HK-2 (cell line): ENCODE results near the gene KBTBD4.

Source experiments
- DNase-seq: peaks from one replicate; pipeline ENCODE4 v3.0.0-alpha.2; 2018; ENCODE audit not compliant: unreplicated experiment

Gene KBTBD4

DNA sequence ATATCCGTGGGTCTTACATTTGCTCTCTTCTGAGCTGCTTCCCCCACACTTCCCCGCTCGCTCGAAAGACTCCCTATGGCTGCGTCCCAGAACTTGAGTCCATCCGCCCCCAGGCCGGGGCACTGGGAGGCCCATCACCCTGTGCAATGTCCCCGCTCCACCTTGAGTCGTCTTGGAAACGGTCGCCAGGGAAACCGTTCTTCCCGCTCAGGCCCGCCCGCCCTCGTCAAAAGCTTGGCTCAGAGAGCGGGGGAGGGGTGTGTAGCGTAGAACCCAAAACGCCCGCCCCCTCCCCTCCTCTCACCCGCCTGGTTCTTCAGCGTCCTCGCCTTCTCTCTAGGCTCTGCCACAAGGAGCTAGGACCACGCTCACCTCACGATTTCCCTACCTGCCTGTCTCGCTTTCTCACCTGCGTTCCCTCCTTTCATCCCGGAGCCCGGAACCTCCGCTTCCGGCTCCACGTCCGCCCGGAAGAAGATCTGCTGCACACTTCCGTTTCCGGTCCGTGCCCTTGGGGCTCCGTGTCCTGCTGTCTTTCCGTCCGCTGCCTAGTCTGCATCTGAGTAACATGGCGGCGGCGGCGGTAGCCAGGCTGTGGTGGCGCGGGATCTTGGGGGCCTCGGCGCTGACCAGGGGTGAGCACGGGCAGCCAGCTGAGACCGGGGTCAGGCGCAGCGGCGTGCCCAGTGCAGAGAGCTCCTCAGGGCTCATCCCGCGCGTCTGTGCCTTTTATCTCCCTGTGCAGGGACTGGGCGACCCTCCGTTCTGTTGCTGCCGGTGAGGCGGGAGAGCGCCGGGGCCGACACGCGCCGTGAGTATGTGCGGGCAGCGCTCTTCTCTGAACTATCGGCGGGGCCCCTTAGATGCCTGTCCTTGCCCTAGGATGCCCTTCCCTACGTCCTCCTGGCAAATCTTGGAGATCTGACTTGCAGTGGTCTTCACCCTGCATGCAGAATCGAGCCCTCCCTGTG, at the start of gene KBTBD4, which contains the start of gene NDUFS3:
Gene KBTBD4 (minus strand): TSS at position 447 of the 971 bp plus-strand sequence. CDS start 19 bp downstream, at position 428.
Gene NDUFS3 (plus strand): TSS at position 551 of the 971 bp plus-strand sequence. CDS start 18 bp downstream, at position 569.
- peak; percentile 85 for DNase-seq

- DNase-seq, result no peak
Observed at GRCh38 chr11:47628026-47628425, 49.3 kb upstream of the KBTBD4 start.

DNA sequence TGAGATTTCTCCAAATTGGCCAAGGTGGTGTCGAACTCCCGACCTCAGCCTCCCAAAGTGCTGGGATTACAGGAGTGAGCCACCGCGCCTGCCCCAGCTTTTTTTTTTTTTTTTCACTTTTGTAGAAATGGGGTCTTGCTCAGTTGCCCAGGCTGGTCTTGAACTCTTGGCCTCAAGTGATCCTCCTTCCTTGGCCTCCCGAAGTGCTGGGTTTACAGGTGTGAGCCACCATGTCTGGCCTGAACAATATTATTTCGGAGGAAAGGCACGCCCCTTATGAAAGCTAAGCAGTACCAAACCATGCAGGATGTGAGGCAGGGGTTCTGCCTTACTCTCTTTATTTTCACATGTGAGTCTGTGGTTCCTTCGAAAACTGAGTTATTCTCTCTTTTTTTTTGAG, 47.5 kb upstream of the KBTBD4 start:
- DNase-seq, result no peak

GRCh38 chr11:47620836-47621378, 42.1 kb upstream of the KBTBD4 start:
- no peak for DNase-seq

- DNase-seq, result no peak
Observed at GRCh38 chr11:47617417-47617809, 38.6 kb upstream of the KBTBD4 start.

GRCh38 chr11:47616726-47617416, 38.1 kb upstream of the KBTBD4 start:
- no peak for DNase-seq

DNA sequence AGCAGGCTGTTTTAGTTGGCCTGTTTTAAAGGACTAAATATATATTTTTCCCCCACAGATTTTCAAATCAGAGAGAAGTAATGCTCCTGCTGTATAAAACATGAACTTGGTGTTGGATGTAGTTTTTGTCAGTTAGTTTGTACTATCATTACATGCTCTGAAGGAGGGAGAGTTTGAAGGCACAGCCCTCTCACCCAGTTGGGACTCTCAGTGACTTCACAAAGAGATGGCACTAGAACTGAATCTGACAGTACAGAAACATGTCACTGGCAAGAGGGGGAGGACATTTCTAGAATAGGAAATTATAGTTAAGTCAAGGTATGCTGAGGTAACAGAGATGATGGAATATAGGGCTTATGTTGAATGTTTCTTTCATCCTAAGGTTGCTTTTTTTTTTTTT, 36.5 kb upstream of the KBTBD4 start:
- no peak for DNase-seq

DNA sequence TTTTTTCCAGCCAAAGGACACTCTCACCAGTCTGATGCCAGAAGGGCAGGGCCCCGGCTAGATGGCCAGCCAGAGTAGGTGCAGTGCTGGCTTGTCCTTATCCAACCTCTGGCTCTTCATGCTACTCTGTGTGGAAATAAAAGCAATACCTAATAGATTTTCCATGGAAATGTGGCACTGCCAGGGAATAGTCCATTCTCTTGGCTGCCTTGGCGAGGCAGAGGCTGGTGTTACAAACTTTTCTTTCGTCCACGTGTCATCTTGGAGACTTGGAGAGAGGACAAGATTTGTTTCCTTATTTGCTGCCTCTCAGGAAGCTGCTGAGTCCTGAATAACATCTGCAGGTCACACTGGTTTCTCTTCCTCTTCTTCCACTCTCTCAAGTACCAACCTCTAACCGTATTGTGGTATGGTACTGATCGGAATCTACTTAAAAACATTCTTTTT, 32.6 kb upstream of the KBTBD4 start:
- no peak for DNase-seq

DNA sequence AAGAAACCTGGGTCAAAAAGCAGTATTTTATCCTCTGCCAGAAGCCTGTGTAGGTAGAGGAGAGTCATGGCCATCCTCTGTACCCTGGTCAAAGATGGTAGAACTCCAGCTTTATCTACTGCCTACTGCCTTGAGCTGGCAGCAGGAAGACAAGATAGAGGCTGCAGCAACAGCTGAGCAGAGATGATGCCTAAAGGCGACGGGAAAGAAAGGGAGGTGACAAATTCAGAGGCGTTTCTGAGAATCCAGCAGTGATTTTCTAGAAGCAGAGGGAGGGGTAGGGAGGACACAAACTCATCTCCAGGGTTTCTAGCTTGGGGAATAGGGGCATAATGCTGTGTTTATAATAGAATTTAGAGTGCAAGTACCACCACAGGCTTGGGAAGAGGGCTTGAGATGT, 30.9 kb upstream of the KBTBD4 start:
- DNase-seq, result no peak

DNA sequence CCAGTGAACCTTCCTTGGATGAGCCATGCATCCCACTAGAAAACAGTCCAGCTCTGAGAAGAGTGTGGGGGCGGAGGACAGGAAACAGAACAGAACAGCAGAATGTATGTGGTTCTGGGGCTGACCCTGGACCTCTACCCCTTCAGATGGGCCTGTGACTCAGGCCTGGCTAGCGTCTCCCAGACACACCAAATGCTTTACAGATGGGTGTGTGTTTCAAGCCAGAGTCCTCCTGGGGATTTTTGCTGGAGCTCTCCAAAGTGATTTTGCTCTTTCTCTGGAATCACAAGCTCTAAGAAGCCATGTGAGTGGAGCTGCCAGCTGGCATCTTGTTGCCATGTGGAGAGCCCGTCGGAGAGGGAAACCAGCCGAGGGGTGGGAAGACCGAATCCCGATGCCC, 28.6 kb upstream of the KBTBD4 start:
- no peak for DNase-seq

- no peak for DNase-seq
Observed at GRCh38 chr11:47606731-47607130, 28.0 kb upstream of the KBTBD4 start.

DNA sequence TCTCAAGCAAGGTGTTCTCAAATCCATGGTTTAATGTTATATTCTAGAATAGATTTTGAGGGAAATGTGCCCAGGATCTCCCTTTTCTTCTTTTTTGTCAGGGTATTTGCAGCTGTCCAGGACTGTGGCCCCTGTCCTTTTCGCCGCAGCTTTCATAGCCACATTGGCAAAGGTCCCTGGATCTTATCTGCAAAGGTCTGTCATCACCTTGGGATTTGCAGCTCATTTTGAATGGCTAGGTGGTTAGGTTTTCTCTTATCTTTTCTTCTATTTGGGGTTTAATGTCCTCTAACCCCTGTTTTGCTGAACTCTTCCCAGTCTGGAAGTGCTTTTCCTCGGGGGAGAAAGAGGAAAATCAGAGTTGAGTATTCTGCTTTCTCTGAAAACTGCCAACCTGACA, 27.2 kb upstream of the KBTBD4 start:
- DNase-seq, result no peak

DNA sequence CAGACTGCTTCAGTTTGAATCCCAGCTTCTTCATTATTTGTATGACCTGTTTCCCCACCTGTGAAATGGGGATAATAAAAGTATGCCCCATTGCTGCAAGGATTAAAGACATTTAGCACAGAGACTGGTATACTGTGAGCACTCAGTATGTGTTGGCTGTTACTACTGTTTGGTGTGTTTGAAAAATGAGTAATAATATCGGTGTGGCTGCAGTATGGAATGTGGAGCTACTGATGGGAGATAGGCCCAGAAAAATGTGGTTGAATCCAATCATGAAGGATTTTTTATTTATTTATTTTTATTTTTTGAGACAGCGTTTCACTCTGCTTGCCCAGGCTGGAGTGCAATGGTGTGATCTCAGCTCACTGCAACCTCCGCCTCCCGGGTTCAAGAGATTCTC, 24.5 kb upstream of the KBTBD4 start:
- no peak for DNase-seq

GRCh38 chr11:47599902-47600301, 21.1 kb upstream of the KBTBD4 start:
- DNase-seq, result no peak

DNA sequence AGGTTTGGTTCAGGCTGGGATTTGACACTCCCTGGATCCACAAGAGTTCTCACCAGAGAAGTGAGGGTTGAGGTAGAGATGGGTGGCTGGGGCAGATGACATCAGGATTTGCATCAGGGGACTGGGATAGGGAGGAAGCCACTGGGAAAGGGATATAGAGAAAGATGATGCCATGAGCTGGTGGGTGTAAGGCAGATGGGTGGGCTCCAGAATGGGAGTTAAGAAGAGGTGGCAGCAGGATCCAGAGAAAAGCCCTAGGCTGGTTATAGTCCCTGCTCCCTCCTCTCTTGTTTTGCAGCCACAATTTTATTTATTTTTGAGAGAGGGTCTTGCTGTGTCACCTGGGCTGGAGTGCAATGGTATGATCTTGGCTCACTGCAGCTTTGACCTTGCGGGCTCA, 17.2 kb upstream of the KBTBD4 start:
- no peak for DNase-seq

DNA sequence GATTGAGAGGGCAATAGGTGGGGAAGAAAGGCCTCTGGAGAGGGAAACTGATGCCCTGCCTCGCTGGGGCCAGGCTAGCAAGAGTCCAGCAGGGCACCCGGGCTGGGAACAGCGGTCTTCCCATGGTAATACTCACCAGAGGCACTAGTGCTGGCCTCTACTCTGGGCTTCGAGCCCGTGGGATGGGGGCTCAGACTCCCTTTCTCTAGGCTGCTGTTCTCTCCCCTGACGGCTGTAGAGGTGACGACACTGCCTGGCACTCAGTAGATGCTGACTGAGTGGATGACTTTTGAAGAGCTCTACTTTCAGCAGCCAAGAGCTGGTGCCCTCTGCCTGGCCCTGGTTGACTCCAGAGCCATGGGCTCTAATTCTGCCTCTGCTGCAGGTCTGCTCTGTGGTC, 16.3 kb upstream of the KBTBD4 start:
- no peak for DNase-seq

DNA sequence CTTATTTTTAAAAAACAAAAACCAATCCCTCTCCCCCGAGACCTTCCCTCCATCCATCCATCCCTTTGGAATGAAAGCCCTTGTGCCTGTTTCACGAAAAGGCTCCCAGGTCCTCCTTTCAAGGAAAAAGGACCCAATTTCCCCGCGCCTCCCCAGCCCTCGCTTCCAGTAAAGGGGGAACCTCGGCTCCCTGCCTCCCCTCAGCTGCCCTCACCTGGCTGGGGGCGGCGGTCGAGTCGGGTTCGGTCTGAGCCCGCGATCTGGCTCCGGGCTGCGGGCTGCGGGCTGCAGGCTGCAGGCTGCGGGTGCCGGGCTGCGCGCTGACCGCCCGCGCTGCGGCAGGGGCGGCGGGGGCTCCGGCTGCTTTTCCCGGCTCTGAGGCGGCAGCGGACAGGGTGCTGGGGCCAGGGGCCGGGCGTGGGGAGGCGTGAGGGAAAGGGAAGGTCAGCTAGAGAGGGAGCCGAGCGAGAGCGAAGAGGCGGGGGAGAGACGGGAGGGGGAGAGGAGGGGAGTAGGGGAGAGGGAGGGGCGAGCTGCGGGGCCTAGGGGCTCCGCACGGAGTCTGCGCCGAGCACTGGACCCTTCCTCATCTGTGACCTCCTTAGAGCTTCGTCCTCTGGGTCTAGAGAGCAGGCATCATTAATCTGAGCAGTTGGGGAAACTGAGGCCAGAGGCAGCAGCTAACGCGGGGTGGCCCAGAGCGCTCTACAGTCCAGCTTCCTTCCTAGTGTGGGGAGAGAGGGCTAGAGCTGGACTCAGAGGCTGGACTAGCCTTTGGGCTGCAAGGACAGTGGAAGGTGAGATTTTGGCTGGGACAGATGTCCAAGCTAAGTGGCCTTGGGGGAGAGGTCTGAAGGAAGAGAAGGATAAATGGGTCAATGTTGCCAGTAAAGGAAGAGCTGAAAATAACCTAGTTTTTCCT, 15.4 kb upstream of the KBTBD4 start, which contains the start of gene C1QTNF4:
Gene C1QTNF4 (minus strand): TSS at position 478 of the 922 bp plus-strand sequence. CDS start 3,601 bp downstream, outside the sequence.
- DNase-seq, result no peak

DNA sequence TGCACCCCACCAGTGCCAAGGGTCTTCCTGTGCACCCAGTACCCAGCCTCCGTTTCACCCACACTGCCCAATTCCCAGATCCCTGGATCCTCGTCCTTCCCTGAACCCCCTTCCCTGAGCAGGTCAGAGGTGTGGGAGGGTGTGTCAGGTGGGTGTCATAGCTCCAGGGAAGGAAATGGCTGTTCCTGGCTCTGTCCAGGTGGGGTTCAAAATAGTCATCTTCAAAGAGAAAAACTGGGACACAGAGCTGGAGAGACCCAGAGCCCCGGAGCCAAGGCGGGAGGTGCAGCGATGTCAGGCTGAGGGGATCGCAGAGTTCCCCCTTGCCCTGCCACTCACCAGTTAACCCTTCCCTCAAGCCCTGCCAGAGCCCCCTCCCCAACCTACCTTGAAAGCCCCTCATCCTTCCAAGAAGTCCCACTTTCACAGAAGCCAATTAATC, 14.7 kb upstream of the KBTBD4 start:
- no peak for DNase-seq

DNA sequence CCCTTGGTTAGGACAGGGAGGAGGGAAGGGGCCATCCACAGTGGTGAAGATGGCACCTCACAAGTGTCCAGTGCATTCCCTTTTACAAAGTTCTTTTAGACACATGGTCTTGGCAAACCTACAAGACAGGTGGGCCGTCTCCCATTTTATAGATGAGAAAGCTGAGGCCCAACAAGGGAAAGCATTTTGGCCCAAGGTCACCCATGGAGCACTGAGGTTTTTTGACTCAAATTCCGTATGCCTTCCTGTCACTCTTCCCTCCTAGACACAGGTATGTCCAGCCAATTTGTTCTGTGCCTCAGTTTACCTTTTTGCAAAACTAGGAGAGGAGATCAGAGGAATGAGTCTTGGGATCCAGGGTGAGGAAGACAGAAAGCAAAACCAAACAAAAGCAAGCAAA, 14.2 kb upstream of the KBTBD4 start:
- DNase-seq, result no peak

DNA sequence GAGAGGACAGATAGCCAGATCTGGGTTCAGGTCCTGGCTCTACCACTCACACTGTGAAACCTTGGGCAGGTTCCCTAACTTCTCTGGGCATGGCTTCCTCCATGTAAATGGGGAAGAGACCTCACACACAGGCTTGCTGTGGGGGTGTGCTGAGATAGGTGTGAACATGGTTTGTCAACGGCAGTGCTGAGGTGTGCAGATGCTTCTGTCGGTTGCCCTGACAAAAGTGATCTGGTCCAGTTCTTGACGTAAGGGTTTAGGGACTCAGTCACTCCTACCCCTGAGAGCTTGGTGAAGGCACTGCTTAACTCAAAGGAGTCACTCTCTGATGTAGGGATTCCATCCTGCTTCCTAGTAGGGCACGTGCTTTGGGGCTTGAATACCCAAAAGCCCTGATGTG, 13.5 kb upstream of the KBTBD4 start:
- DNase-seq, result no peak

- no peak for DNase-seq
Observed at GRCh38 chr11:47591764-47592163, 13.0 kb upstream of the KBTBD4 start.
